ENCODE results near the gene DEXI.
"Not testable (repeated sequence)": the region's sequence is repeated elsewhere in the genome, so short reads cannot be mapped to it uniquely, and the experiment has no call there.

DNA sequence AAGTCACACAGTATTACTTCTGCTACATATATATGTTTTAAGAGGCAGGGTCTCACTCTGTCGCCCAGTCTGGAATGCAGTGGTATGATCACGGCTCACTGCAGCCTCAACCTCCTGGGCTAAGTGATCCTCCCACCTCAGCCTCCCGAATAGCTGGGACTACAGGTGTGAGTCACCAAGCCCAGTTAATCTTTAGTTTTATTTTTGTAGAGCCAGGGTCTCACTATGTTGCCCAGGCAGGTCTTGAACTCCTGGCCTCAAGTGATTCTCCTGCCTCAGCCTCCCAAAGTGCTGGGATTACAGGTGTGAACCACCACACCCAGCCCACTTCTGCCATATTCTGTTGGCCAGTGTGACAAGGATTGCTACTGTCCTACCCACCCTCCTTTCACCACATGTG lies 17.0 kb downstream of the DEXI start:
- TF ChIP-seq, protein P1, sequence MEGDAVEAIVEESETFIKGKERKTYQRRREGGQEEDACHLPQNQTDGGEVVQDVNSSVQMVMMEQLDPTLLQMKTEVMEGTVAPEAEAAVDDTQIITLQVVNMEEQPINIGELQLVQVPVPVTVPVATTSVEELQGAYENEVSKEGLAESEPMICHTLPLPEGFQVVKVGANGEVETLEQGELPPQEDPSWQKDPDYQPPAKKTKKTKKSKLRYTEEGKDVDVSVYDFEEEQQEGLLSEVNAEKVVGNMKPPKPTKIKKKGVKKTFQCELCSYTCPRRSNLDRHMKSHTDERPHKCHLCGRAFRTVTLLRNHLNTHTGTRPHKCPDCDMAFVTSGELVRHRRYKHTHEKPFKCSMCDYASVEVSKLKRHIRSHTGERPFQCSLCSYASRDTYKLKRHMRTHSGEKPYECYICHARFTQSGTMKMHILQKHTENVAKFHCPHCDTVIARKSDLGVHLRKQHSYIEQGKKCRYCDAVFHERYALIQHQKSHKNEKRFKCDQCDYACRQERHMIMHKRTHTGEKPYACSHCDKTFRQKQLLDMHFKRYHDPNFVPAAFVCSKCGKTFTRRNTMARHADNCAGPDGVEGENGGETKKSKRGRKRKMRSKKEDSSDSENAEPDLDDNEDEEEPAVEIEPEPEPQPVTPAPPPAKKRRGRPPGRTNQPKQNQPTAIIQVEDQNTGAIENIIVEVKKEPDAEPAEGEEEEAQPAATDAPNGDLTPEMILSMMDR (conservative IDR thresholded peaks at IDR 0.05) = not testable (repeated sequence)
- TF ChIP-seq ZFX (IDR thresholded peaks at IDR 0.05) = not testable (repeated sequence)
